Breast epithelium (tissue), 3 donors: Measurements from ENCODE around the gene CYP26A1.

Experiments used
- CTCF ChIP-seq, 3 donors: fragments of 450-650 bp; IDR thresholded peaks; one replicate each; pipeline ENCODE4 v1.5.1; 2016 to 2017; ENCODE audit warnings: antibody characterized with exemption in 3 of 3, mild to moderate bottlenecking in 3 of 3, moderate library complexity in 3 of 3
- POLR2A ChIP-seq: fragments of 450-650 bp; IDR thresholded peaks from one replicate; pipeline ENCODE4 v1.6.1; 2016; ENCODE audit warnings: antibody characterized with exemption, mild to moderate bottlenecking, moderate library complexity

DNA sequence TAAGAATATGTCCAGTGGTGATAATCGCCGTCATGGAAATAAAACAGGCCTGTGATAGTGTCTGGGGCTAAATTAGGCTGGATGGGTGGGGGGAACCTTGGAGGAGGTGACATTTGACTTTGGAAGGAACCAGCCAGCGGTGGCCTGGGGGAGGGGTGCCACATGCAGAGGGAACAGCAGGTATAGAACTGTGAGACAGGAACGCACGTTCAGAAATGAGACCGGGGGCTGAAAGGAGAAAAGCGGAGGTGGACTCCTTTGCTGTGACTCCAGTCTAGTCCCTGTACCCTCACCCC lies 2.6 kb upstream of the CYP26A1 start:
- TF ChIP-seq CTCF (IDR thresholded peaks at IDR 0.05) (no peak), POLR2A (no peak)
